Frontal cortex (tissue), 4 donors: ENCODE data around the gene MT1H. TPM values are rescaled to one million over a fixed set of nuclear protein-coding genes. Genes with fewer than 3 reads are reported as not detected.
"Not testable (repeated sequence)": the region's sequence is repeated elsewhere in the genome, so short reads cannot be mapped to it uniquely, and the experiment has no call there.

Source experiments
- DNase-seq, 2 donors: peaks; one replicate each; pipeline ENCODE4 v3.0.0; 2012; ENCODE audit warnings: low spot score in 2 of 2
- FAIRE-seq: peaks from 2 replicates; lab custom pipeline; 2012; peaks lifted over from hg19 to GRCh38; lab: Jason Lieb, UNC
- total RNA-seq: library from RNA; depleted of rRNA; stranded (reverse); fragments of >200 nt; gene quantifications from one replicate; pipeline ENCODE4 v1.2.3, GENCODE V29; 2014
- donor health status: control.
- donor health status: control.
- donor health status: control.

The MT1H gene
- not detected for total RNA-seq

DNA sequence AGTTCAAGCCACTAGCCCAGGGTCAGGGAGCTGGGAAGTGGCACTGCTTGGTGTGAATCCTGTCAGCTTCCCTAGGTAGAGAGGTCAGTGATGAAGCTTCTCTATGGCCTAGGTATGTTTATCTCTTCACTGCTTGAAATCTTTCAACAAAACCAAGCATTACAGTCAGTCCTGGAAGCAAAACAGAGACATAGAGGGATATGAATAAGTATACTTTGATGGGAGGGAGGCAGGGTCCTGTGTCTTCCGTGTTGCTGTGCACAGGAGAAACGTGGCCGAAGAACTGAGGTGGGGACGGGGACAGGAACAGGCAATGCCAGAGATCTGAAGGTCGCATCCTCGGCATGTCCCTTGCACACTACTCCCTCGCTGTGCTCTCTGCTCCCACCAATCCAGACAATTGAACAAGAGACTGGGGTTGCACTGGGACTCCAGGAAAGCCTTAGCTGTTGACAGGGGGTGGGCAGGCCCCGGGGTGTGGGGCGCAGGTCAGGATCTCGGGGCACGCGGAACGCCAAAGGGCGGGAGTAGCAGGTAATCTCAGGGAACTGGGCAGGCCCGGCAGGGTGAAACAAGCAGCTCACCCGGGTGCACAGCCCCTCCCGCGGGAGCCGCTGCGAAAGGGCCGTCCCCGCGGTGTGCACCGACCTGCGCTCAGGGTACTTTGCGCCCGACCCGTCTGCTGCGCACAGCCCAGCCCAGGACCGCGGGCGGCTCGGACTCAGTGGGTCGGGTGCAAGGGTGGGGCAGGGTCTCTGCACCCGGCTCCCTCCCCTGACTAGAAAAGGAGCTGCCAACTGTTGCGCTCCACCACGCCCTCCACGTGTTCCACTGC is at the start of gene MT1H:
Gene MT1H (plus strand): TSS at position 810 of the 835 bp plus-strand sequence. CDS start 71 bp downstream, outside the sequence.
- DNase-seq (no peak), FAIRE-seq (no peak)

DNA sequence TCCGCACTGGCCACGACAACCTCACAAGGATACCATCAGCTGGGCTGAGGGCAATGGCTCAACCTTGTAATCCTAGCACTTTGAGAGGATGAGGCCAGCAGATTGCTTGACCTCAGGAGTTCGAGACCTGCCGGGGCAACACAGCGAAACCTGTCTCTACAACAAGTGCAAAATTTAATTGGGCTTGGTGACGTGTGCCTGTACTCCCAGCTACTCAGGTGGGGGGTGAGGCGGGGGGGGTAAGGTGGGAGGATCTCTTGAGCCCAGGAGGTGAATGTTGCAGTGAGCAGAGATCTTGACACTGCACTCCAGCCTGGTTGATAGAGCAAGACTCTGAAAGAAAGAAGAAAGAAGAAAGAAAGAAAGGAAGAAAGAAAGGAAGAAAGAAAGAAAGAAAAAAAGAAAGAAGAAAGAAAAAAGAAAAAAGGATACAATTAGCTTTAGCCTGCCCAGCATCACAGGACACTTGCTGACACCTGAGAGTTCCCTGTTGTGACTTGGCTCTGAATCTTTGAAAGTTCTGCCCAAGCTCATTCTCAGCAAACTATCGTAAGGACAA is 49.2 kb upstream of the MT1H start:
- FAIRE-seq (no peak), DNase-seq (no peak)

DNA sequence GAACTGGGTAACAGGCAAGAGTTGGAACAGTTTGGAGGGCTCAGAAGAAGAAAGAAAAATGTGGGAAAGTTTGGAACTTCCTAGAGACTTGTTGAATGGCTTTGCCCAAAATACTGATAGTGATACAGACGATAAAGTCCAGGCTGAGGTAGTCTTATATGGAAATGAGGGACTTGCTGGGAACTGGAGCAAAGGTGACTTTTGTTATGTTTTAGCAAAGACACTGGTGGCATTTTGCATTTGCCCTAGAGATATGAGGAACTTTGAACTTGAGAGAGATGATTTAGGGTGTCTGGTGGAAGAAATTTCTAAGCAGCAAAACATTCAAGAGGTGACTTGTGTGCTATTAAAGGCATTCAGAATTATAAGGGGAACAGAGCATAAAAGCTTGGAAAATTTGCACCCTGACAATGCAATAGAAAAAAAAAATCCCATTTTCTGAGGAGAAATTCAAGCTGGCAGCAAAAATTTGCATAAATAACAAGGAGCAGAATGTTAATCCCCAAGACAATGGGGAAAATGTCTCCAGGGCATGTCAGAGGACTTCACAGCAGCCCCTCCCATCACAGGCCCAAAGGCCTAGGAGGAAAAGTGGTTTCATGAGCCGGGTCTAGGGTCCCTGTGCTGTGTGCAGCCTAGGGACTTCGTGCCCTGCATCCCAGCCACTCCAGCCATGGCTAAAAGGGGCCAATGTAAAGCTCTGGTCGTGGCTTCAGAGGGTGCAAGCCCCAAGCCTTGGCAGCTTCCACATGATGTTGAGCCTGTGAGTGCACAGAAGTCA is 47.8 kb upstream of the MT1H start:
- DNase-seq, FAIRE-seq: not testable (repeated sequence)

DNA sequence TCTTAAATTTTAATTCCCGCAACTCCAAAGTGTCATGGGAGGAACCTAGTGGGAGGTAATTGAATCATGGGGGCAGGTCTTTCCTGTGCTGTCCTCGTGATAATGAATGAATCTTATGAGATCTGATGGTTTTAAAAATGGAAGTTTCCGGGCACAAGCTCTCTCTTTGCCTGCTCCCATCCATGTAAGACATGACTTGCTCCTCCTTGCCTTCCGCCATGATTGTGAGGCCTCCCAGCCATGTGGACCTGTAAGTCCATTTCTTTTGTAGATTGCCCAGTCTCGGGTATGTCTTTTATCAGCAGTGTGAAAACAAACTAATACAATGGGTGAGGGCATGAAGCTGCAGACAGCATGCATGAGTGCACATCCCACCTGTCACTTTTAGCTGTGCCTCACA is 46.4 kb upstream of the MT1H start:
- DNase-seq, FAIRE-seq: not testable (repeated sequence)

DNA sequence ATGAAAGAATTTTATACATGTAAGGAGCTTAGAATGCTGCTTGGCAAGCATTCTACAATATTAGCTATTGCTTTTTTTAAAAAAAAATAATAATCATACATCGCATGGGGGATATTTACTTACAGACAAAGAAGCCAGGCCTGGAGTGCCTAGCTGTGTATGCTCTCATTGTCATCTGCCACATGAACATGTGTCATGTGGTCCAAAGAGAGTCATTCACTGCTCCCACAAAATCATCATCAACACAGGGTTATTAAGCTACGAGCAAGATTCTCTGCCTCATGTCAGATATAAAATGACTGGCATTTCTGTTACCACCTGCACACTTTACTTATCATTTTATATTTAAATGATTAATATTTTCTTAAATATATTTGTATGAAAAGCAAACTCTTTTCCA is 46.0 kb upstream of the MT1H start:
- FAIRE-seq (no peak), DNase-seq (no peak)

DNA sequence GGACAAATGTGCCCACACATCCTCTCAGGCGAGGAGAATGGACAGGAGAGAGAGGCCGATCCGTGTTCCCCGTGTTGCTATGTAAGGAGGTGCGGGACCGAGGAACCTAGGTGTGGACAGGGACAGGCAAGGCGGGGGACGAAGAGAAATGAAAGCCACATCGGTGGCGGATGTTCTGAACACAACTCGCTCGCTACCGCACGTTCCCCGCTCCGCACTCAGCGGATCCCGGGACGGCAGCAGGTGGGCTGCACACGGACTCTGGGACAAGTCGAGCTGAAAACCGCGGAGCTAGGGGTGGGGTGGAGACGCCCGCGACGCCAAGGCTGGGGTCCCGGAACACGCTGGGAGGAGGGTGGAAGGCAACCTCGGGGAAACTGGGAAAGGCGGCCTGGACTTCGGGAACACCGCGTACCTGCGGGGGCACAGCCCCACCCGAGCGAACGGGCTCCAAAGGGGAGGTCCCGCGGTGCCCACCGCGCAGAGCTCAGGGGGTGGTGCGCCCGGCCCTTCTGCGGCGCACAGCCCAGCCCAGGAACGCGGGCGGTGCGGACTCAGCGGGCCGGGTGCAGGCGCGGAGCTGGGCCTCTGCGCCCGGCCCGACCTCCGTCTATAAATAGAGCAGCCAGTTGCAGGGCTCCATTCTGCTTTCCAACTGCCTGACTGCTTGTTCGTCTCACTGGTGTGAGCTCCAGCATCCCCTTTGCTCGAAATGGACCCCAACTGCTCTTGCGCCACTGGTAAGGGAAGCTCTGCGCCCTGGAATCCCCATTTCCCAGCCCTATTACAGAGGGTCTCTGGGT is 44.3 kb upstream of the MT1H start, which contains the start of gene MT1E:
Gene MT1E (plus strand): TSS at position 642 of the 803 bp plus-strand sequence. CDS start 71 bp downstream, at position 713.
- FAIRE-seq (no peak), DNase-seq (peak in 1 of 2 donors; percentile 67)

DNA sequence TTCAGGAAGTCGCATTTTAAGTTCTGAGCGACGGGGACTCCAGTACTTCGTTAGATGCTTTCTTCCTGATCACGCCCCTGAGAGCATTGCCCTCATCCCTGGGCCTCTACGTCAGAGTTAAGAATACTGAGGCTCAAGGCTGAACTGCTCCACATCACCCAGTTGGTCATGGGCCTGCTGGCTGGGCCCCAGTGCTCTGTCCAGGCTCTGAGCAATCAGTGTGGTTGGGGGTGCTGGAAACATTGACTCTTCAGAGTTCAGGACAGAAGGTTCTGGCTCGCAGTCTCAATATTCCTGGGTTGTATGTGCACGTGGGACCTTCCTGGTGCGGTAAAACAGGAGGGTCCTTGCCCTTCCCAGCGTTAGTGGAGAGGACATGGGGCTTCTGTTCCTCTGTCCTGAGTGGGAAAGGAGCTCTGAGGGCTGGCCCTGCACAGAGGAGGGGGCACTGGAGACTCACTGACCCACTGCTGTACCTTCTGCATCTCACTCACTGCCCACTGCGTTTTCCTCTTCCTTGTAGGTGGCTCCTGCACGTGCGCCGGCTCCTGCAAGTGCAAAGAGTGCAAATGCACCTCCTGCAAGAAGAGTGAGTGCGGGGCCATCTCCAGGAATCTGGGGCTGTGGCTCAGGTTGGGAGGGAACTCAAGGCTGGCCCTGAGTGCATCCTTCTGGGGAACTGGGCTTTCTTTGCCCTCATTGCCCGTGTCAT is 43.5 kb upstream of the MT1H start:
- FAIRE-seq, result no peak
- DNase-seq, result no peak

DNA sequence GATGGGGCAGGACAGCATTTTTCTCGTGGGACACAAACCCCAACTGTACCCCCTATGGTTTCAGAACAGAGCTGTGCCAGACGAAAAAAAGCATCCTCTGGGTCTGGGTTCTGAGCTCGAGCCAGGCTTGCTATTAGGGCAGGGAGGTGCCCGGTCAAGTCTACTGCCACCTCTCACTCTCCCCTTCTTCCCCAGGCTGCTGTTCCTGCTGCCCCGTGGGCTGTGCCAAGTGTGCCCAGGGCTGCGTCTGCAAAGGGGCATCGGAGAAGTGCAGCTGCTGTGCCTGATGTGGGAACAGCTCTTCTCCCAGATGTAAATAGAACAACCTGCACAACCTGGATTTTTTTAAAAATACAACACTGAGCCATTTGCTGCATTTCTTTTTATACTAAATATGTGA is 42.9 kb upstream of the MT1H start:
- FAIRE-seq, result no peak
- no peak for DNase-seq

DNA sequence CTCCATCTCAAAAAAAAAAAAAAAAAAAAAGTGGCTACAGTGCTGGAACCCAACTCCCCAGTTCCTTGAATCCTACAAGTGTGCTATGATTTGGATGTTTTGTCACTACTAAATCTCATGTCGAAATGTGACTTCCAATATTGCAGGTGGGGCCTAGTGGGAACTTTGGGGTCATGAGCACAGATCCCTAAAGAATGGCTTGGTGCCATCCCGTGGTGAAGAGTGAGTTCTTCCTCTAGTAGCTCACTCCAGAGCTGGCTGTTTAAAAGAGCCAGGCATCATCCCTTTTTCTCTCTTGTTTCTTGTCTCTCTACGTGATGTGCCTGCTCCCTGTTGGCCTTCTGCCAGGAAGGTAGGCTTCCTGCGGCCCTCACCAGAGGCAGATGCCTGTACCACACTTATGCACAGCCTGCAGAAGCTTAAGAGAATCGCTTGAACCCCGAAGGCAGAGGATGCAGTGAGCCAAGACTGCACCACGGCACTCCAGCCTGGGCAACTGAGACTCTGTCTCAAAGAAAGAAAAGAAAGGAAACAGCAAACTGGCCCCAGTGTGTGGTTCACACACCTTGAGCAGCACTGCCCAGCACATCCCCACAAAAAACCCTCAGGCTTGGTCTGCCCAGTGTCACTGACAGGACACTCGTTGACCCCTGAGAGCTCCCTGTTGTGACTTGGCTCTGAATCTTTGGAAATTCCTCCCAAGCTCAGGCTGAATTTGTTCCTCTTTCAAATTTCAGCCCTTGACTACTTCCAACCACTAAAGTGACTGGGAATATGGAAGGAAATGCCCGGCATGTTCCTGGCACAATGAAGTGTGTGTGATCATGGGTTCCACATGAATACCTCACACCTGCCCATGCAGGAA is 40.9 kb upstream of the MT1H start:
- FAIRE-seq (no peak), DNase-seq (no peak)

DNA sequence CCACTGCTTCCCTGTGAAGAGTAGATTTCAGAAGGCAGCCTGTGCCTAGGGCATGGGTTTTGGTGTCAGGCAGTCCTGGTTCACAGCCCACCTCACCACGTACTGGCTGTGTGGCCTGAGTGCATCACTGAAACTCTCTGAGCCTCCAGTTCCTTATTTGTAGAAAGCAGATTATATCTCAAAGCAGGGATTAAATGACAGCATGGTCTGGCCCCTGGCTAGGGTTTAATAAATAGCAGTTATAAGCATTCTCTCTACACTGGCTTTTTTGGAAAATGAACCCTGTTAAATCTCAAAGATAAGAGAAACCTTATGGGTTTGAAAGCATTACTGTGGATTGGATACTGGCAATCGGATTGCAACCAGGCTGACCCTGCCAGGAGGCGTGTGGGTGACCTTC is 40.1 kb upstream of the MT1H start:
- no peak for DNase-seq
- FAIRE-seq, result no peak

DNA sequence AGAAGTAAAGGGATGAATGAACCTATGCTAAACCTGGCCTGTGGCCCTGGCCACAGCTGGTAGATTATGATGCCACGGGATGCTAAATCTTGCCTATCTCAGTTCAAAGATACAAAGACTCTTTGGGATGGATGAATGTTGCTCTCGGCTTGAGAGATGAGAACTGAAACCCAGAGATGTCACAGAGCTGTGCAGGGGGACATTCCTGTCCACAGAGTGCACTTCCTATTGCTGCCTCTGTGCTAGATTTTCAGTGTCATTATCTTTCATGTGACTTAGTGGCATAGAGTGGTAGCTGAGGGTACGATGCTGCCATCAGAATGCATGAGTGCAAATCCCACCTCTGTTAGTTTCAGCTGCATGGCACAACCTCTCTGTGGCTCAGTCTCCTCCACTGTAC is 39.5 kb upstream of the MT1H start:
- no peak for DNase-seq
- FAIRE-seq, result no peak

DNA sequence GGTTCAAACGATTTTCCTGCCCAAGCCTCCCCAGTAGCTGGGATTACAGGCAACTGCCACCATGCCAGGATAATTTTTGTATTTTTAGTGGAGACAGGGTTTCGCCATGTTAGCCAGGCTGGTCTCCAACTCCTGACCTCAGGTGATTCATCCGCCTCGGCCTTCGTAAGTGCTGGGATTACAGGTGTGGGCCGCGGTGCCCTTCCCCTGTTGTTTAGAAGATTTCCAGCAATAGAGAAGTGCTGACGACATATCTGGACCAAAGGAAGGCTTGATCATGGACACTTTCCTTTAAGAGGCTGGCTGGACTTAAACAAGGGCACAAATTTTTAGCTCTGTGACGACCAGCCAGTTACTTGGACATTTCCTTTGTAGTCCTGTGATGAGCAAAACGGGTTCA is 38.4 kb upstream of the MT1H start:
- no peak for FAIRE-seq
- DNase-seq, result no peak

DNA sequence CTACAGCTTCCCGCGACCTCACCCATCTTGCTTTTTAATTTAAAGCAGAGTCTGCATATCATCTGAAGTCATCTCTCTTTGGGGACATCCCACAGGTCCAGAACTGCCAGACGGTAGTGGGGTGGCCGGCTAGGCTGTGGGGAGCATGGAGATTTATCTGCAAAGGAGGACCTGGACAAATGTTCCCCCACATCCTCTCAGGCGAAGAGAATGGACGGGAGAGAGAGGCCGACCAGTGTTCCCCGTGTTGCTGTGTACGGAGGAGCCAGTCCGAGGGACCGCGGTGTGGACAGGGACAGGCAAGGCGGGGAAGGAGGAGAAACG is 37.8 kb upstream of the MT1H start:
- FAIRE-seq (no peak), DNase-seq (no peak)

DNA sequence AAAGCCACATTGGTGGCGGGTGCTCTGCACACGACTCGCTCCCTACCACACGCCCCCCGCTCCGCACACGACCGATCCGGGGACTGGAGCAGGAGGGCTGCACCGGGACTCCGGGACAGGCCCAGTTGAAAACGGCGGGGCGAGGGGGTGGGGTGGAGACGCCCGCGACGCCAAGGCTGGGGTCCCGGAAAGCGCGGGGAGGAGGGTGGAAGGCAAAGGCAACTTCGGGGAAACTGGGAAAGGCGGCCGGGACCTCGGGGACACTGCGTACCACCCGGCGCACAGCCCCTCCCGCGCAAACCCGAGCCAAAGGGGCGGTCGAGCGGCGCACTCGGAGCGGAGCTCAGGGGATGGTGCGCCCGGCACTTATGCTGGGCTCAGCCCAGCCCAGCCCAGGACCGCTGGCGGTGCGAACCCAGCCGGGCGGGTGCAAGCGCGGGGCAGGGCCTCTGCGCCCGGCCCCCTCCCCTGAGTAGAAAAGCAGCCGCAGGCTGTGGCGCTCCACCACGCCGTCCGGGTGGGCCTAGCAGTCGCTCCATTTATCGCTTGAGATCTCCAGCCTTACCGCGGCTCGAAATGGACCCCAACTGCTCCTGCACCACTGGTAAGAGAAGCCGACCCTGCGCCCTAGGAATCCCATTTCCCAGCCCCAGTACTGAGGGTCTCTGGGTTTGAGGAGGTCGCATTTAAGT is 37.3 kb upstream of the MT1H start, which contains the start of gene MT1M:
Gene MT1M (plus strand): TSS at position 504 of the 692 bp plus-strand sequence. CDS start 73 bp downstream, at position 577.
- FAIRE-seq (no peak), DNase-seq (peak; percentile 59 to 65)

DNA sequence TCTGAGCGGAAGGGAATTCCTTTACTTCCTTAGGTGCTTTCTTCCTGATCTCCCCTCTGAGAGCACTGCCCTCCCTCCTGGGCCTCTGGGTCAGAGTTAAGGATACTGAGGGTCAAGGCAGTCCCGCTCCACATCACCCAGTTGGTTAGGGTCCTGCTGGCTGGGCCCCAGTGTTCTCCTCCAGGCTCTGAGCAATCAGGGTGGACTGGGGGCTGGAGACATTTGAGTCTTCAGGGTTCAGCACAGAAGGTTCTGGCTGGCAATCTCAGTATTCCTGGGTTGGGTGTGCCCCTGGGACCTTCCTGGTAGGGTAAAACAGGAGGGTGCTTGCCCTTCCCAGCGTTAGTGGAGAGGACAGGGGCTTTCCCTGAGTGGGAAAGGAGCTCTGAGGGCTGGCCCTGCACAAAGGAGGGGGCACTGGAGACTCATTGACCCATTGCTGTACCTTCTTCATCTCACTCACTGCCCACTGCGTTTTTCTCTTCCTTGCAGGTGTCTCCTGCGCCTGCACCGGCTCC is 36.7 kb upstream of the MT1H start:
- no peak for DNase-seq
- no peak for FAIRE-seq

DNA sequence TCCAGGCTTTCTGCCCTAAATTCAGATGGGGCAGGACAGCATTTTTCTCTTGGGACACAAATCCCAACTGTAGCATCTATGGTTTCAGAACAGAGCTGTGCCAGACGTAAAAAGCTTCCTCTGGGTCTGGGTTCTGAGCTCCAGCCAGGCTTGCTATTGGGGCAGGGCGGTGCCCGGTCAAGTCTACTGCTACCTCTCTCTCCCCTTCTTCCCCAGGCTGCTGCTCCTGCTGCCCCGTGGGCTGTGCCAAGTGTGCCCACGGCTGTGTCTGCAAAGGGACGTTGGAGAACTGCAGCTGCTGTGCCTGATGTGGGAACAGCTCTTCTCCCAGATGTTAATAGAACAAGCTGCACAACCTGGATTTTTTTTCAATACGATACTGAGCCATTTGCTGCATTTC is 36.1 kb upstream of the MT1H start:
- FAIRE-seq (no peak), DNase-seq (no peak)

DNA sequence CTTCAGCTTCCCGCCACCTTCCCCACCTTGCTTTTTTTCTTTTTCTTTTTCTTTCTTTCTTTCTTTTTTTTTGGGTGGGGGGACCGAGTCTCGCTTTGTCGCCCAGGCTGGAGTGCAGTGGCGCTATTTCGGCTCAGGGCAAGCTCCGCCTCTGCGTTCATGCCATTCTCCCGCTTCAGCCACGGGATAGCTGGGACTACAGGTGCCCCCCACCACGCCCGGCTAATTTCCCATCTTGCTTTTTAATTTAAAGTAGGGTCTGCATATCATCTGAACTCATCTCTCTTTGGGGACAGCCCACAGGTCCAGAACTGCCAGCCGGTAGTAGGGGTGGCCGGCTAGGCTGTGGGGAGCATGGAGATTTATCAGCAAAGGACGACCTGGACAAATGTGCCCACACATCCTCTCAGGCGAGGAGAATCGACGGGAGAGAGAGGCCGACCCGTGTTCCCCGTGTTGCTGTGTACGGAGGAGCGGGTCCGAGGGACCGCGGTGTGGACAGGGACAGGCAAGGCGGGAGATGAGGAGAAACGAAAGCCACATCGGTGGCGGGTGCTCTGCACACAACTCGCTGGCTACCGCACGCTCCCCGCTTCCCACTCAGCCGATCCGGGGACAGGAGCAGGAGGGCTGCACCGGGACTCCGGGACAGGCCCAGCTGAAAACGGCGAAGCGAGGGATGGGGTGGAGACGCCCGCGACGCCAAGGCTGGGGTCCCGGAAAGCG is 34.7 kb upstream of the MT1H start:
- no peak for FAIRE-seq
- no peak for DNase-seq
